Measurements from ENCODE around the gene MRAP2. TPM values are rescaled to one million over a fixed set of nuclear protein-coding genes. Genes with fewer than 3 reads are reported as not detected.

MRAP2 gene
- total and polyA plus RNA-seq, 2 experiments from 2014 or later: 6.1 to 13.5 TPM

DNA sequence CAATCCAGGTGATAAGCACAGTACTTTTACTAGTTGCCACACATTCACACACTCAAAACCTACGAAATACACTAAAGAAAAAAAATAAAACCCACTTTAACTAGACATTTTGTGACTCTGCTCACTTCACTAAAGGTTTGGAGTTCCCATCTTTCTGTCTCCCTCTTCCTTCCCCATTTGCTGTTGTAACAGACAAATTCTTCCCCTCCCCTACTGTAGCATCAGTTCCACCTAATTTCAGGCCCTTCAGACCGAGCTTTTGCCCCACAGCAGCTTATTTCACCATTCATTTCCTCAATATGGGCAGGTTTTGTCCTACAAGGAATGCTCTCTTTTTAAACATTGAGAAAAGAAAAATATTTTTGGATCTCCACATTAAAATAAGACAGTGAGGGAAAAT, 31.3 kb upstream of the MRAP2 start (continued):
- TF ChIP-seq, protein P1, sequence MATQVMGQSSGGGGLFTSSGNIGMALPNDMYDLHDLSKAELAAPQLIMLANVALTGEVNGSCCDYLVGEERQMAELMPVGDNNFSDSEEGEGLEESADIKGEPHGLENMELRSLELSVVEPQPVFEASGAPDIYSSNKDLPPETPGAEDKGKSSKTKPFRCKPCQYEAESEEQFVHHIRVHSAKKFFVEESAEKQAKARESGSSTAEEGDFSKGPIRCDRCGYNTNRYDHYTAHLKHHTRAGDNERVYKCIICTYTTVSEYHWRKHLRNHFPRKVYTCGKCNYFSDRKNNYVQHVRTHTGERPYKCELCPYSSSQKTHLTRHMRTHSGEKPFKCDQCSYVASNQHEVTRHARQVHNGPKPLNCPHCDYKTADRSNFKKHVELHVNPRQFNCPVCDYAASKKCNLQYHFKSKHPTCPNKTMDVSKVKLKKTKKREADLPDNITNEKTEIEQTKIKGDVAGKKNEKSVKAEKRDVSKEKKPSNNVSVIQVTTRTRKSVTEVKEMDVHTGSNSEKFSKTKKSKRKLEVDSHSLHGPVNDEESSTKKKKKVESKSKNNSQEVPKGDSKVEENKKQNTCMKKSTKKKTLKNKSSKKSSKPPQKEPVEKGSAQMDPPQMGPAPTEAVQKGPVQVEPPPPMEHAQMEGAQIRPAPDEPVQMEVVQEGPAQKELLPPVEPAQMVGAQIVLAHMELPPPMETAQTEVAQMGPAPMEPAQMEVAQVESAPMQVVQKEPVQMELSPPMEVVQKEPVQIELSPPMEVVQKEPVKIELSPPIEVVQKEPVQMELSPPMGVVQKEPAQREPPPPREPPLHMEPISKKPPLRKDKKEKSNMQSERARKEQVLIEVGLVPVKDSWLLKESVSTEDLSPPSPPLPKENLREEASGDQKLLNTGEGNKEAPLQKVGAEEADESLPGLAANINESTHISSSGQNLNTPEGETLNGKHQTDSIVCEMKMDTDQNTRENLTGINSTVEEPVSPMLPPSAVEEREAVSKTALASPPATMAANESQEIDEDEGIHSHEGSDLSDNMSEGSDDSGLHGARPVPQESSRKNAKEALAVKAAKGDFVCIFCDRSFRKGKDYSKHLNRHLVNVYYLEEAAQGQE (IDR thresholded peaks at IDR 0.05; ENCODE audit: unreplicated experiment): no peak

DNA sequence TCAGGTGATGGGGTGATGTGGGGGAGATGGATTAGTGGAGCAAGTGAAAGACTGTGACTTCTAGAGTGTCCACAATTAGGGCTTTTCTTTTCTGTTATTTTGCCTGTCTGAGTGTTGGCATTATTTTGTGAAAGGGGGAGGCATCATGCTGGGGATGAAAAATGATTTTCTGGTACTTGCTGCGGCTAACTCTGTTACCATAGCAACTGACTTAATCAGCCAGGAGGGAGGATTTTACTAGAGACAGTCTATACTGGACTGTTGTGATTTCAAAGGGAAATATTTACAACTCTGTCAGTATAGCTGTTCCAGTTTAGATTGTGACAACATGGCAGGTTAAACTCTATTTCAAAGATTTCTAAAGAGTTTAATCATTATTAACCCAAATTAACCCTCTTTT, 30.4 kb upstream of the MRAP2 start:
- ATAC-seq: no peak

More for the DNA sequence above, 30.4 kb upstream of the MRAP2 start:
- H3K36me3 Mint-ChIP-seq (ENCODE audit: low read depth): no peaks in the 10 kb centered on the region
- H3K4me1 Mint-ChIP-seq: peaks cover 21% of the 10 kb centered on the region
- Histone ChIP-seq H3K27ac (ENCODE audit: low read depth) (no peak overlapping the region), H3F3A (replicated peaks; ENCODE audit: low read depth) (no peaks in the 10 kb centered on the region), H3K4me2 (no peak overlapping the region), H3K9me2 (ENCODE audit: insufficient read depth) (0 out of 2 replicates have a peak, but pooled peaks cover 3% of the 10 kb centered on the region), H2AFZ (peak overlapping the region; percentile 15; the same call in 1 of the 2 replicates), H4K20me1 (replicated peaks; ENCODE audit: insufficient read depth) (no peaks in the 10 kb centered on the region), H3K4me1 (ENCODE audit: insufficient read depth) (peaks cover 10% of the 10 kb centered on the region; the same call in 1 of the 2 replicates), H3K27me3 (ENCODE audit: insufficient read depth) (no peaks in the 10 kb centered on the region), H3K4me3 (no peak overlapping the region), H3K79me2 (replicated peaks; ENCODE audit: insufficient read depth) (no peaks in the 10 kb centered on the region), H3K36me3 (ENCODE audit: insufficient read depth) (no peaks in the 10 kb centered on the region)
- TF ChIP-seq, protein P2, sequence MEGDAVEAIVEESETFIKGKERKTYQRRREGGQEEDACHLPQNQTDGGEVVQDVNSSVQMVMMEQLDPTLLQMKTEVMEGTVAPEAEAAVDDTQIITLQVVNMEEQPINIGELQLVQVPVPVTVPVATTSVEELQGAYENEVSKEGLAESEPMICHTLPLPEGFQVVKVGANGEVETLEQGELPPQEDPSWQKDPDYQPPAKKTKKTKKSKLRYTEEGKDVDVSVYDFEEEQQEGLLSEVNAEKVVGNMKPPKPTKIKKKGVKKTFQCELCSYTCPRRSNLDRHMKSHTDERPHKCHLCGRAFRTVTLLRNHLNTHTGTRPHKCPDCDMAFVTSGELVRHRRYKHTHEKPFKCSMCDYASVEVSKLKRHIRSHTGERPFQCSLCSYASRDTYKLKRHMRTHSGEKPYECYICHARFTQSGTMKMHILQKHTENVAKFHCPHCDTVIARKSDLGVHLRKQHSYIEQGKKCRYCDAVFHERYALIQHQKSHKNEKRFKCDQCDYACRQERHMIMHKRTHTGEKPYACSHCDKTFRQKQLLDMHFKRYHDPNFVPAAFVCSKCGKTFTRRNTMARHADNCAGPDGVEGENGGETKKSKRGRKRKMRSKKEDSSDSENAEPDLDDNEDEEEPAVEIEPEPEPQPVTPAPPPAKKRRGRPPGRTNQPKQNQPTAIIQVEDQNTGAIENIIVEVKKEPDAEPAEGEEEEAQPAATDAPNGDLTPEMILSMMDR (conservative IDR thresholded peaks at IDR 0.05; ENCODE audit: low read depth in 2 of 2): no peak
- TF ChIP-seq NANOG (IDR thresholded peaks at IDR 0.05; ENCODE audit: borderline replicate concordance) (no peak), STAT1 (IDR thresholded peaks at IDR 0.05; ENCODE audit: unreplicated experiment) (no peak), ZNF331 (CRISPR knock-in tag; IDR thresholded peaks at IDR 0.05; ENCODE audit: low read depth) (no peak), EZH2phosphoT487 (IDR thresholded peaks at IDR 0.05; ENCODE audit: unreplicated experiment) (no peak), CREB1 (CRISPR knock-in tag; IDR thresholded peaks at IDR 0.05; ENCODE audit: low read depth) (no peak)
- TF ChIP-seq, protein P3, sequence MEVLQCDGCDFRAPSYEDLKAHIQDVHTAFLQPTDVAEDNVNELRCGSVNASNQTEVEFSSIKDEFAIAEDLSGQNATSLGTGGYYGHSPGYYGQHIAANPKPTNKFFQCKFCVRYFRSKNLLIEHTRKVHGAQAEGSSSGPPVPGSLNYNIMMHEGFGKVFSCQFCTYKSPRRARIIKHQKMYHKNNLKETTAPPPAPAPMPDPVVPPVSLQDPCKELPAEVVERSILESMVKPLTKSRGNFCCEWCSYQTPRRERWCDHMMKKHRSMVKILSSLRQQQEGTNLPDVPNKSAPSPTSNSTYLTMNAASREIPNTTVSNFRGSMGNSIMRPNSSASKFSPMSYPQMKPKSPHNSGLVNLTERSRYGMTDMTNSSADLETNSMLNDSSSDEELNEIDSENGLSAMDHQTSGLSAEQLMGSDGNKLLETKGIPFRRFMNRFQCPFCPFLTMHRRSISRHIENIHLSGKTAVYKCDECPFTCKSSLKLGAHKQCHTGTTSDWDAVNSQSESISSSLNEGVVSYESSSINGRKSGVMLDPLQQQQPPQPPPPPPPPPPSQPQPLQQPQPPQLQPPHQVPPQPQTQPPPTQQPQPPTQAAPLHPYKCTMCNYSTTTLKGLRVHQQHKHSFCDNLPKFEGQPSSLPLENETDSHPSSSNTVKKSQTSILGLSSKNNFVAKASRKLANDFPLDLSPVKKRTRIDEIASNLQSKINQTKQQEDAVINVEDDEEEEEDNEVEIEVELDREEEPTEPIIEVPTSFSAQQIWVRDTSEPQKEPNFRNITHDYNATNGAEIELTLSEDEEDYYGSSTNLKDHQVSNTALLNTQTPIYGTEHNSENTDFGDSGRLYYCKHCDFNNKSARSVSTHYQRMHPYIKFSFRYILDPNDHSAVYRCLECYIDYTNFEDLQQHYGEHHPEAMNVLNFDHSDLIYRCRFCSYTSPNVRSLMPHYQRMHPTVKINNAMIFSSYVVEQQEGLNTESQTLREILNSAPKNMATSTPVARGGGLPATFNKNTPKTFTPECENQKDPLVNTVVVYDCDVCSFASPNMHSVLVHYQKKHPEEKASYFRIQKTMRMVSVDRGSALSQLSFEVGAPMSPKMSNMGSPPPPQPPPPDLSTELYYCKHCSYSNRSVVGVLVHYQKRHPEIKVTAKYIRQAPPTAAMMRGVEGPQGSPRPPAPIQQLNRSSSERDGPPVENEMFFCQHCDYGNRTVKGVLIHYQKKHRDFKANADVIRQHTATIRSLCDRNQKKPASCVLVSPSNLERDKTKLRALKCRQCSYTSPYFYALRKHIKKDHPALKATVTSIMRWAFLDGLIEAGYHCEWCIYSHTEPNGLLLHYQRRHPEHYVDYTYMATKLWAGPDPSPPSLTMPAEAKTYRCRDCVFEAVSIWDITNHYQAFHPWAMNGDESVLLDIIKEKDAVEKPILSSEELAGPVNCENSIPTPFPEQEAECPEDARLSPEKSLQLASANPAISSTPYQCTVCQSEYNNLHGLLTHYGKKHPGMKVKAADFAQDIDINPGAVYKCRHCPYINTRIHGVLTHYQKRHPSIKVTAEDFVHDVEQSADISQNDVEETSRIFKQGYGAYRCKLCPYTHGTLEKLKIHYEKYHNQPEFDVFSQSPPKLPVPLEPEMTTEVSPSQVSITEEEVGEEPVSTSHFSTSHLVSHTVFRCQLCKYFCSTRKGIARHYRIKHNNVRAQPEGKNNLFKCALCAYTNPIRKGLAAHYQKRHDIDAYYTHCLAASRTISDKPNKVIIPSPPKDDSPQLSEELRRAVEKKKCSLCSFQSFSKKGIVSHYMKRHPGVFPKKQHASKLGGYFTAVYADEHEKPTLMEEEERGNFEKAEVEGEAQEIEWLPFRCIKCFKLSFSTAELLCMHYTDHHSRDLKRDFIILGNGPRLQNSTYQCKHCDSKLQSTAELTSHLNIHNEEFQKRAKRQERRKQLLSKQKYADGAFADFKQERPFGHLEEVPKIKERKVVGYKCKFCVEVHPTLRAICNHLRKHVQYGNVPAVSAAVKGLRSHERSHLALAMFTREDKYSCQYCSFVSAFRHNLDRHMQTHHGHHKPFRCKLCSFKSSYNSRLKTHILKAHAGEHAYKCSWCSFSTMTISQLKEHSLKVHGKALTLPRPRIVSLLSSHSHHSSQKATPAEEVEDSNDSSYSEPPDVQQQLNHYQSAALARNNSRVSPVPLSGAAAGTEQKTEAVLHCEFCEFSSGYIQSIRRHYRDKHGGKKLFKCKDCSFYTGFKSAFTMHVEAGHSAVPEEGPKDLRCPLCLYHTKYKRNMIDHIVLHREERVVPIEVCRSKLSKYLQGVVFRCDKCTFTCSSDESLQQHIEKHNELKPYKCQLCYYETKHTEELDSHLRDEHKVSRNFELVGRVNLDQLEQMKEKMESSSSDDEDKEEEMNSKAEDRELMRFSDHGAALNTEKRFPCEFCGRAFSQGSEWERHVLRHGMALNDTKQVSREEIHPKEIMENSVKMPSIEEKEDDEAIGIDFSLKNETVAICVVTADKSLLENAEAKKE (CRISPR knock-in tag; IDR thresholded peaks at IDR 0.05): no peak
- no peaks in the 10 kb centered on the region for H3K9me3 Mint-ChIP-seq
- H3K4me3 Mint-ChIP-seq: no peak overlapping the region
- no peak for DNase-seq (ENCODE audit: low spot score)
- H3K27ac Mint-ChIP-seq: no peak overlapping the region
- H3K27me3 Mint-ChIP-seq (ENCODE audit: insufficient read depth, low read depth, poor library complexity): peaks cover 1% of the 10 kb centered on the region

Data from GM23338 (cell line).